ENCODE data around the gene DNM3. TPM values are rescaled to one million over a fixed set of nuclear protein-coding genes. Genes with fewer than 3 reads are reported as not detected.

DNM3 gene
- total RNA-seq, 1 donor from 2014 or later: 1.8 TPM

DNA sequence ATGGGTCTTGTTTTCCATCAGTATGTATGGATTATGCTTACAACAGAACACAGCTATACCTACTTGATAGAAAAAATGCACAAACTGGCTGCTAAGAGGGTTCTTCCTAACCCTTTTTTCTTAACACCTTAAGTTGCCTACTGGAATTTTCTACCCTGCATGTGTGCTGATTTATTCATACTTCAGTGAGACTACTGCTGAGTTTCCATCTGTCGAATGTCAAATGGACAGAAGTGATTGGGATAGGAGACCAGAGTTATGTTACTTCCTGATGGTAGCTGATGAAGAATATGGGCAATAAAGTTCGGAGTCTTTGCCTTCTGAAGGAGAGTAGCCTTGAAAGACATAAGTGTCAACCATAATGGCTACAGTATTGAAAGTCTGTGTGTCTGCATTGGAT lies 6.5 kb upstream of the DNM3 start:
- no peak for DNase-seq (ENCODE audit: low read depth)
- TF ChIP-seq CTCF (conservative IDR thresholded peaks at IDR 0.05; ENCODE audit: low read depth, low read length): no peak
- no peak overlapping the region for H3K4me3 ChIP-seq (ENCODE audit: low read depth, low read length)

DNA sequence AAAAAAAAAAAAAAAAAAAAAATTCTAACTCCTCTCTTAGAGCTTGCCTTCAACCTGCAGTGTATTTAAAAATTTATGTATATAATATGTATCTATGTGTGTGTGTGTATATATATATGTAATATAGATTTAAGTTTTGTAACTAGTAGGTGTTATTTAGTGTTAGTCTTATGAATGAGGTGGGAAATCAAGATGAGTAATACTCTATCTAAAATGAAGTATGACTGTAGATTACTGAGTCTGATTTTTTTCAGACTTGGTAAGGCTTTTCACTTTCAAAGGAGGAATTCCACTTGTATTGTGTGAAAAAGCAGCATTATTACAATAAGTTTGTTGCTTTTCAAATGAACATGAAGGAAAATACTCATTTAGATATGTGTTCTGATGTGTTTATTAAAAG lies 5.4 kb upstream of the DNM3 start:
- H3K4me3 ChIP-seq (ENCODE audit: low read depth, low read length): no peak overlapping the region
- no peak for DNase-seq (ENCODE audit: low read depth)
- TF ChIP-seq CTCF (conservative IDR thresholded peaks at IDR 0.05; ENCODE audit: low read depth, low read length): no peak

DNA sequence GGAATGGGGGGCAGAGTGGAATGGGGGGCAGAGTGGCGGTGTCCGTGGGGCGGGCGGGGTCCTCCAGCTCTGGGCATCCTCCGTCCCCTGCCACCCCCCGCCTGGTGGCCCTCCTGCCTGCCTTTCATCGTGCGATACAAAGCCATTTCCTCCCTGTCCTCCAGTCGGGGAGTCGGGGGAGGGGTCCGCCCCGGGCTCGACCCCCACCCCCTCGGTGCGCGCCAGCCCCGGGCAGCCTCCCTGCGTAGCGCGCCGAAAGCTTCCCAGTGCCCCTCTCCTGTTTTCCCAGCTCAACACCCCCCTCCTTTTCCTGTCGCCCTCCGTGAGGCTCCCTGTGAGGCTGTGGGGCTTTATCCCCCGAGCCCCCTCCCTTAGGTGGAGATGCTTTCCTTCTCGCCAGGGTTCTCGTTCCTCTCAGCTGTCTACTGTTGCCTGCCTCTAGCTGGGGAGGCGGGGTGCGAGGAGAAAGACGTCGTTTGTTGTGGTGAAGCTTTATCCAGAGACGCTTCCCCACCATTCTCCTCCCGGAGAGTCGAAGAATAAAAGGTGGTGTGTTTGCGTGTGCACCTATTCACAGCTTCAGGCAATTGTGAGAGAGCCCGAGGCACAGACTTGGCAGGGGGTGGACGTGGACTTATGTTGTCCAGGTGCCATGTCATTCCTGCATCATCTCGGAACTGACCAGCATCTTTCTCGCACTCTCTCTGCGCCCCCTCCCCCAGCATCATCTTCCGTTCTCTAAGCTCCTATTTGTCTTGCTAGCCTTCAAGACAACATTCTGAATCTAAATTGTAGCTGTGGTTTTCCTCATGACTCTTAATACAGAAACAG lies 848 bp downstream of the DNM3 start:
- DNase-seq (ENCODE audit: low read depth): no peak
- H3K4me3 ChIP-seq (ENCODE audit: low read depth, low read length): peak overlapping the region; percentile 64
- no peak for TF ChIP-seq CTCF (conservative IDR thresholded peaks at IDR 0.05; ENCODE audit: low read depth, low read length)

- no peak overlapping the region for H3K4me3 ChIP-seq (ENCODE audit: low read depth, low read length)
- no peak for TF ChIP-seq CTCF (conservative IDR thresholded peaks at IDR 0.05; ENCODE audit: low read depth, low read length)
- no peak for DNase-seq (ENCODE audit: low read depth)
Observed at GRCh38 chr1:171844381-171844780, 3.1 kb downstream of the DNM3 start.

GRCh38 chr1:171845998-171846397 lies 4.7 kb downstream of the DNM3 start:
- no peak overlapping the region for H3K4me3 ChIP-seq (ENCODE audit: low read depth, low read length)
- TF ChIP-seq CTCF (conservative IDR thresholded peaks at IDR 0.05; ENCODE audit: low read depth, low read length): no peak
- DNase-seq (ENCODE audit: low read depth): no peak

GRCh38 chr1:171849245-171849898 lies 8.1 kb downstream of the DNM3 start:
- TF ChIP-seq CTCF (conservative IDR thresholded peaks at IDR 0.05; ENCODE audit: low read depth, low read length): no peak
- DNase-seq (ENCODE audit: low read depth): no peak
- H3K4me3 ChIP-seq (ENCODE audit: low read depth, low read length): no peak overlapping the region

All from epithelial cell of proximal tubule (primary cell).